ENCODE results near the gene MRE11.

The MRE11 gene

DNA sequence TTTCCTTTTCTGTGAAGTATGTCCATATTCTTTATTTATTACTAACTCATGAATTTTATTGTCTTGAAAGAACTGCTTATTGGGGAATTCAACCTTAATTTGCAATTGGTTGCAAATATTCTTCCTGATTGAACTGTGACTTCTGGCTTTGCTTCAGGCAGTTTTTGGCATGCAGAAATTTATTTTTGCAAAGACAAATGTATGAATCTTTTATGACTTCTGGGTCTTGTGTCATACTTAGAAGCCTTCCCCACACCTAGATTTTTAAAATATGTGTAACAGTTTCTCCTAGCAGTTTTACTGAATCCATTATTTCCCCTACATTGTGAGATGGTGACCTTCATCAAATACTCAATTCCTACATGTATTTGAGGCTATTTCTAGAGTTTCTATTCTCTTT, 12.3 kb downstream of the MRE11 start:
- TF ChIP-seq, protein P1, sequence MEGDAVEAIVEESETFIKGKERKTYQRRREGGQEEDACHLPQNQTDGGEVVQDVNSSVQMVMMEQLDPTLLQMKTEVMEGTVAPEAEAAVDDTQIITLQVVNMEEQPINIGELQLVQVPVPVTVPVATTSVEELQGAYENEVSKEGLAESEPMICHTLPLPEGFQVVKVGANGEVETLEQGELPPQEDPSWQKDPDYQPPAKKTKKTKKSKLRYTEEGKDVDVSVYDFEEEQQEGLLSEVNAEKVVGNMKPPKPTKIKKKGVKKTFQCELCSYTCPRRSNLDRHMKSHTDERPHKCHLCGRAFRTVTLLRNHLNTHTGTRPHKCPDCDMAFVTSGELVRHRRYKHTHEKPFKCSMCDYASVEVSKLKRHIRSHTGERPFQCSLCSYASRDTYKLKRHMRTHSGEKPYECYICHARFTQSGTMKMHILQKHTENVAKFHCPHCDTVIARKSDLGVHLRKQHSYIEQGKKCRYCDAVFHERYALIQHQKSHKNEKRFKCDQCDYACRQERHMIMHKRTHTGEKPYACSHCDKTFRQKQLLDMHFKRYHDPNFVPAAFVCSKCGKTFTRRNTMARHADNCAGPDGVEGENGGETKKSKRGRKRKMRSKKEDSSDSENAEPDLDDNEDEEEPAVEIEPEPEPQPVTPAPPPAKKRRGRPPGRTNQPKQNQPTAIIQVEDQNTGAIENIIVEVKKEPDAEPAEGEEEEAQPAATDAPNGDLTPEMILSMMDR (IDR thresholded peaks at IDR 0.05; ENCODE audit: control insufficient read depth, extremely low read depth, insufficient read depth), result no peak
- DNase-seq (ENCODE audit: low read depth), result no peak
- no peak overlapping the region for H3K4me3 ChIP-seq (ENCODE audit: low read depth, low read length)

DNA sequence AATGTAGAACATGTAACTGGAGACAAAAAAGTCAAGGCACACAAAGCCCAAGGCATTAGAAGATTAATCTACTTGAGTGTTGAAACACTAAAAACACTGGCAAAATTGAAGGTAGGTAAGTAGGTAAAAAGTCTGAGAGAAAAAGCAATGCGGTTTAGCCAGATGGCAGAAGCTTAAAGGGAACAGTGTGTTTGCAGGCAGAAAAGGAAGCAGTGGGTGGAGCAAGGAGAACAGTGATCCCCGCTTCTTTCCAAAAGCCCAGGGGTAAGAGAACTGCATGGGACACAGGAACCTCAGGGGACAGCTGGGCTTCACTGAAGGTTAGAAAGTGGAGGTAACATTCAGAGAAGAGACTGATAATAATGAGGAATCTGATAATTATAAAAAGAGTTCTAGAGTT, 16.0 kb downstream of the MRE11 start:
- DNase-seq (ENCODE audit: low read depth), result no peak
- H3K4me3 ChIP-seq (ENCODE audit: low read depth, low read length), result no peak overlapping the region
- TF ChIP-seq, protein P1 (IDR thresholded peaks at IDR 0.05; ENCODE audit: control insufficient read depth, extremely low read depth, insufficient read depth), result no peak

DNA sequence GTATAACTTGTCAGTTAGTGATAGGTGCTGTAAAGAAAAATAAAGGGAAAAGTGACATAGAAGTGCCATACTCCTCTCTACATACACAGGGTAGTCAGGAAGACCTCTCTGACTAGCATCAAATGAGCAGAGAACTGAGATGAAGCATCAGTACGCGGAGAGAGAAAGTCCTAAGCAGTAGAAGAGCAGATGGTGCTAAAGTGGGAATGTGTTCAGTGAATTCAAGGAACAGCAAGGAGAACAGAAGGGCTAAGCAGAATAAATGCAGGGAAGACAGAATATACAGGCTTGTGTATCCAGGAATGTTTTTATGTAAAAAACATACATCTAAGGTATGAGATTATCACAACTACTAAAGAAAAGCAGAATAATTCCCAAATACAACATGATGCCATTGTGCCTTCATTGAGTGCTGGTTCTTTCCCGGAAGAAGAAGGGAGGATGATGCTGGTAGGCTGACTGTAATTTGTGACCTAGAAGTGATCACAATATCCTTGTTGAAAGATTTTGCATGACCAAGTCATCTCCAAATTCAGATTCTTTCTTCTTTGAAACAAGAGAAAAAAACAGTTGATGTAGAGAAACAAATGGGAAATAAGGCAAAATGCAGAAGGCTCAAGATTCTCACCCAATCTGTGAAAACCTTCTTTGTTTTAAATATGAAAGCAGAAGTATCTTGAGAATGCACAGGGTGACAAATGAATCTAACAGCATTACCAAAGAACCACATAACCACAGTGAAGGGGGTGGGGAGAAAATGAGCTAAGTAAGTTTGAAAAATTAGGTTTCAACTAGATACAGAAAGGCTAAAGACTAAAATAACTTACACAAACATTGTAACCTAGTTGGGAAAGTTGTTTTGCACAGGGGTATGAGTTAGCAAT, 20.5 kb downstream of the MRE11 start:
- H3K4me3 ChIP-seq (ENCODE audit: low read depth, low read length), result no peak overlapping the region
- TF ChIP-seq, protein P1 (IDR thresholded peaks at IDR 0.05; ENCODE audit: control insufficient read depth, extremely low read depth, insufficient read depth), result no peak
- DNase-seq (ENCODE audit: low read depth), result no peak

DNA sequence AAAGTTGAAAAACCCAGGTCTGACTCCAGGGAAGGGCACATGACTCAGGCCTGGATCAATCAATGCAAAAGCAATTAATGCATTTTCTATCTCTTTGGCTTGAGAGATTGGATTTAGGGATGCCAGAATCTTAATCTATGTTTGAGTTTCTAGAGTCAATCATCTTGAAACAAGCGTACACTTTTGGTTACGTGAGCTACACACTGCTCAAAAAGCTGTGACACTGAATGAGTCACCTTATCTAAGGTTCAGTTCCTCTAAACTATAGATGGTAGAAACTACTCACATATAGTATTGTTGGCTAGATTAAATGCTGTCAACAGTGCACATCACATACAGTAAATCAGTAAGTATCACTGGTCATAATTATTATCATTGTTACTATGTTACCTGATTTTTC, 24.2 kb downstream of the MRE11 start:
- DNase-seq (ENCODE audit: low read depth), result no peak
- no peak overlapping the region for H3K4me3 ChIP-seq (ENCODE audit: low read depth, low read length)
- TF ChIP-seq, protein P1 (IDR thresholded peaks at IDR 0.05; ENCODE audit: control insufficient read depth, extremely low read depth, insufficient read depth), result no peak

DNA sequence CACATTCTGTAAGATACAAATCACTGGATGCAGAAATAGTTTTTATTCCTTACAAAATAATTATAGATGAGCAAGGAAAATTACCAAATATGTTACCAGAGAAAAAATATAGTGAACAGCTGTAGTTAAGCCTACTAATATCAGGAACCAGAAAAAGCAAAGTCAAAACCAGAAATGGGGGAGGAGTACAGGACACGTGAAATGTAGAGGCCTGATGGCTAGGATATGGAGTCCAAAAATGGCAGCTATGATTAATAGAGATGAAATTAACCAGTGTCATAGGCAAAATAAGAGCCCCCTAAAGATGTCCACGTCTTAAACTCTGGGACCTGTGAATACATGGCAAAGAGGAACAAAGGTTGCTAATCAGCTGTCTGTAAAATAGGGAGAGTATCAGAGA, 34.1 kb downstream of the MRE11 start:
- no peak overlapping the region for H3K4me3 ChIP-seq (ENCODE audit: low read depth, low read length)
- DNase-seq (ENCODE audit: low read depth), result no peak
- TF ChIP-seq, protein P1 (IDR thresholded peaks at IDR 0.05; ENCODE audit: control insufficient read depth, extremely low read depth, insufficient read depth), result no peak

DNA sequence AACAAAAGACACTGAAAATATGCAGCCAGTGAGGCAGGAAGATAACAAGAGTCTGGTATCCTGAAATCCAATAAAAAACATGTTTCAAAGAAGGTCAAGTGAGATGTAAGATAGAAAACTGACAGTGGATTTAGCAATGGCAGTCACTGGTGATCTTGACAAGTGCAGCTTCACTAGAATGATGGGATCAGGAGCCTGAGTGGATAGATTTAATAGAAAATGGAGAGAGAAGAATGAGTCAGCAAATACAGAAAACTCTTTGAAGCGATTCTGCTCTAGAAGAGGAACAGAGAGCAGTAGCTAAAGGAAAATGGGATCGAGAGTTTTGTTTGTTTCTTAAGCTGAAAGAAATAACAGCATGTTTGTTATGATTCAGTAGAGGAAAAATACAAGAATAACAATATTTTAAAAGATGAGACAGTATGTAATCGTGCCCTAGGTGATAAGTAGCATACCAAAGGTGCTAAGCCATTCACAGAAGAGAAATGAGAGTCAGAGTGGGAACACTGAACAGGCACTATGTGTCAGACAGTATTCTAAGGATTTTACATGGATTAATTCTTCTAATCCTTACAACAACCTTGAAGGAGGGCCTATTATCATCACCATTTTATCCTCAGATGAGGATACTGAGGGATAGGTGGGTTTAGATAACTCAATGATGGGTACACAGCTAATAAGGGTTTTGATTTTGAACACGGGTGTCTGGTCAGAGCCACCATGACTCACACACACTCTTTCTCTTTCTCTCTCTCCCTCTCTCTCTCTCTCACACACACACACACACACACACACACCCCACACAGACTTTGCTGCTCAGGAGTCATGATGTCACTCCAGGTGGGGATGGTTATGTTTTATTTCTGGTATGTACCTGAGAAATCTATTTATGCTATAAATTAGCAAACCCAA, 36.3 kb downstream of the MRE11 start:
- TF ChIP-seq, protein P1 (IDR thresholded peaks at IDR 0.05; ENCODE audit: control insufficient read depth, extremely low read depth, insufficient read depth), result no peak
- H3K4me3 ChIP-seq (ENCODE audit: low read depth, low read length), result no peak overlapping the region
- no peak for DNase-seq (ENCODE audit: low read depth)
